AG09309 (cell line): ENCODE data around the gene GAST.

Experiments
- DNase-seq: peaks from one replicate; pipeline ENCODE4 v3.0.0-alpha.2; 2010; ENCODE audit warnings: low read depth
- H3K4me3 ChIP-seq: 2 replicates; pipeline ENCODE4 v1.5.1; 2011; ENCODE audit warnings: mild to moderate bottlenecking, low read depth, low read length, moderate library complexity; ENCODE audit not compliant: control insufficient read depth
- CTCF ChIP-seq: IDR thresholded peaks from 2 replicates; pipeline ENCODE4 v1.5.1; 2011; ENCODE audit warnings: mild to moderate bottlenecking, low read depth, low read length, inconsistent platforms; ENCODE audit not compliant: insufficient read depth, control insufficient read depth; ENCODE audit errors: missing control alignments

GAST gene

DNA sequence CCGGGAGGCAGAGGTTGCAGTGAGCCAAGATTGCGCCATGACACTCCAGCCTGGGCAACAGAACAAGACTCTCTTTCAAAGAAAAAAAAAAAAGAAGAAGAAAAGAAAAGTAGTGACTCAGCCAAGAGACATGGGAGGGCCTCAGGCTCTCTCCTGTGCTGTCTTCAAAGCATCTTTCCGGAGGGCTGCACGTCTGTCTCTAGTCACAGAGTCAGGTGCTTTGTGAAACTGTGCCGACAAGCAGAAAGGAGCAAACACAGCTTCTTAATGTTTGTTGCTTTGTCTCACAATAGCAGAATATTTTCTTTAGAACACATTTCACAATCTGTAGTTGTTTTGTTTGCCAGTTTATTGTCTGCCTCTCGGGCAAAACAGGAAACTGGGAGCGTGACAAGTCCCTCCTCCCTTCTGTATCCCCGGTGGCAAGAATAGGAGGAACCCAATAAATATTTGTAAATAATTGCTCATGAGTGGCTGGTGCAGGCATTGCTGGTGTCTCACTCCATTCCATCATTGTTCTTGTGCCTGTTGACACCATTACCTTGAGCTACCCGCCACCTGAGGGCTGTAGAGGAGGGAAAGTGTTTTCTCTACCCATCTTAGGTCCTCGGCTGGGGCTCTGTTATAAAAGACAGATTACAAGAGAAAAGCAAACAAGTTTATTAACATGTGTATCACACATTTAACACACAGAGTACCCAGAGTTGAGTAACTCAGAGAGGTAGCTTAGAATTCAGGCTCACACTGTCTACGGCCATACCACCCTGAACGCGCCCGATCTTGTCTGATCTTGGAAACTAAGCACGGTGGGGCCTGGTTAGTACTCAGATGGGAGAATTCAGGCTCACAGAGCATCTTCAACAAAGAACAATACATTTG lies 5.5 kb downstream of the GAST start:
- no peak overlapping the region for H3K4me3 ChIP-seq
- TF ChIP-seq CTCF, result no peak
- no peak for DNase-seq

DNA sequence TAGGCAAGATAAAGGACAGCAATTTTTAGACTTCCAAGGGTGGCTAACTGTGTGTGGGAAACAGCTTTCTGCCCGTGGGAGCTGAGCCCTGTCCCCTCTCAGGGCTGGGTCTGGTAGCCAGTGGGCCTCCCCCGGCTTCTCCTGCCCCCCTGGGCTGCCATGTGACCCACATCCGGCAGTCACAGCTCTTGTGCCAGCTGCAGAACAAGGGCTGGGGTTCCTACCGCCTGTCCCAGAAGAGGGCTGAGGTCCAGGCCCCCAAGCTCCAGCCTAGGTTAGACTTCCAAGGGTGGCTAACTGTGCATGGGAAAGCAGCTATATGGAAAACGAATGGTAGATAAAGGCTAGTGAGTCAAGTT lies 6.1 kb downstream of the GAST start:
- TF ChIP-seq CTCF, result no peak

DNA sequence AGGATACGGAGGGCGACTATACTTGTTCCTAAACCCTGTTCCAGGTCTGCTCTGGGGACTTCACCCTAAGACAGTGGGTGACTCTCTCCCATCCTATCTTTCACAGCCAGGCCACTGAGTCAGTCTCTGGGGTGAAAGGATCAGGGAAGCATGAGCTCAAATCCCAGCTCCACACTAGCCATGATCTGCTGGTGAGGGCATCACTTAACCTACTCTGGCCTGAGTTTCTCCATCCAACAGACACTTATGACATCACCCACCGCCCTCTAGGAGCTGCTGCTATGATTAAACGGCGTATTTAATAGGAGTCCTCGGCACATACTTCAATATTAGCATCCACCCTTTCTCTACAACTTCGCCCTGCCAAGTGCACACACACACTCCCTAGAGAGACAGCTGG lies 10.1 kb downstream of the GAST start:
- no peak for DNase-seq
- no peak for TF ChIP-seq CTCF
- no peak overlapping the region for H3K4me3 ChIP-seq

More for the DNA sequence above, 6.1 kb downstream of the GAST start:
- no peak overlapping the region for H3K4me3 ChIP-seq
- no peak for DNase-seq

DNA sequence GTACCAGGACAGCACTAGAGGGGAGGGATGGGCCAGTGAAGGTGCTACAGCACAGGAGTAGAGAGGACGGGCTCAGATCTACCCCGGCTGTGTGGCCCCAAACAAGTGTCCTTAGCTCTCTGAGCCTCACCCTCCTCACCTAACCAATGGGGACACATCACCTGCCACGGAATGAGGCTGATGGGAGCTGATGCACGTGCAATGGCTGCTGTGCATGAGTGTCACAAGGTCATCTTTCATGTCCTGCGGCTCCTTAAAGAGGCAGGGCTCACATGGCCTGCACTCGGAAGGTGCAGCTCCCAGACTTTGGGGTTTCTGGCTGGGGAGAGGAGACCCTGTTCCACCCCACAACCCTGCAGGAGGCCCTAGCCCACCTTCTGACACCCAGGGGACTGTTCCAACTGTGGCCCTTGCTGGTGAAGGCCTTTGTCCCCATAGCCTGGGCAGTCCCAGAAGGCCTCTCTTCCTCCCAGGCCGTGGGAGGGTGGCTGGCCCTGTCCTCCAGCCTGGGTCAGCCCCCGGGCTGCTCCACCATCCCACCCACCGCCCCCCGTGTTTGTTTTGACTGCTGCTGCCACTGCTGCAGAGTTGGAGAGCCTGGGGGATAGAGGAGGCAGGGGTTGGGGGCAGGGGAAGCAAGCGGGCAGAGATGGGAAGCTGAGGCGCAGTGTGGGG lies 11.8 kb downstream of the GAST start:
- H3K4me3 ChIP-seq, result no peak overlapping the region
- DNase-seq, result no peak
- no peak for TF ChIP-seq CTCF

DNA sequence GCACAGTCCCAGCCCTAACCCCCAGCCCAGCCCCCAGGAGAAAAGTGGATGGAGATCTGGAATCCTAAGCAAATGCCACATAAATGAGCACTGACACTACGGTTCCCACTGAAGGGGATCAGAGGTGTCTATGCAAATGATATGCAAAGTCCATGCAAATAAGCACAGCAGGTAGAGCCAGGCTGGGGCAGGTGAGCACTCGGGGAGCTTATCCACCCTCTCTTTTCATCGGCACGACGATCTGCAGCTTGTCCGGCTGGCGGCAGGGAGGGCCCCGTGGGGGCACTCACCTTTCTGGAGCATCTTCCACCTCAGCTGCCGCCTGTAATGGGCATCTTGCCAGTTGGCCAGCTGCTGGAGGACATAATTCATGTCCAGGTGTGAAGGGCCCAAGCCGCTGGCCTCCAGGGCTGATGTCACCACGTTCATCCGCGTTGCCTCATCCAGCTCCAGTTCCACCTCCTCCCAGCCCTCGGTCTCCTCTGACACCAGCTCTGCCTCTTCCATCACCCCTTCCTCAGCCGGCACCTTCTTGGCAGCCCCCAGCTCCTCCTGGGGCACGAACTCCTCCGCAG lies 12.4 kb downstream of the GAST start:
- no peak for DNase-seq
- TF ChIP-seq CTCF, result no peak
- H3K4me3 ChIP-seq, result no peak overlapping the region

- no peak for DNase-seq
- TF ChIP-seq CTCF, result no peak
- H3K4me3 ChIP-seq, result no peak overlapping the region
These were observed 13.0 kb downstream of the GAST start for GRCh38 chr17:41725134-41725533.
